Hematopoietic multipotent progenitor cell treated with erythropoietin and hydrocortisone succinate and interleukin-3 and kit ligand, for 17 days (in vitro differentiated cells): ENCODE results near the gene C5.
"Not testable (repeated sequence)": the region's sequence is repeated elsewhere in the genome, so short reads cannot be mapped to it uniquely, and the experiment has no call there.

Source experiments
- DNase-seq: peaks from one replicate; pipeline ENCODE4 v3.0.0-alpha.2; 2015; ENCODE audit warnings: low spot score

Gene C5

DNA sequence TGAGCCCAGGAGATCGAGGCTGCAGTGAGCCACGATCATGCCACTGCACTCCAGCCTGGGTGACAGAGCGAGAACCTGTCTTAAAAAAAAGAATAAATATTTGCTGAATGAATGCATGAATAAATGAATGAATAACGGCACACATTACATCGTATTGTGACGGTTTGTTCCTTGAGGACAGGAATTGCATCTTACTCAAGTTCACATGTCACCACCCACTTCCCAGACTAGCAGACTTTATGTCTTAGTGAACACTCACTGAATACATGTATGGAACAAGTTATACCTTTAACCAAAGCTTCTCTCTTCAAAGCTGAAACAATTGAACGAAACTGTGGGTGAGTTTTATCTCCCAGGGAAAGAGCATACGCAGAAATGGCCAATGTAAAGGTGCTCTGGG is 70.3 kb downstream of the C5 start:
- no peak for DNase-seq

DNA sequence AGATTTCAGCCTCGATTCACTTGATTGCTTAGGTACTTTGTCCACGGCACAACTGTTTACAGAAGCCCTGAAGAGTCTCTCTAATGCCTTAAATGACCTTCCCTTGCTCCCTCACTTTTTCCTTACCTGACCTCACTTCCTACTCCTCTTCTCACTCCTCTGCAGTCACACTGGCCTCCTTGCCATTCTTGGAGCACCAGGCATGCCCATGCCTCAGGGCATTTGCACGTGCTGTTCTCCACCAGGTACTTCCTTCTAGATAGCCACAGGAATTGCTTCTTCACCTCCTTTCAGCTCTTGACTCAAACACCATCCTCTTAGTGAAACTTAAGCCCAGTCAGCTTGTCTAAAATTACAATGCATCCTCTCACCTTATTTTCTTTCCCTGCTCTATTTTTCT is 71.1 kb downstream of the C5 start:
- no peak for DNase-seq

DNA sequence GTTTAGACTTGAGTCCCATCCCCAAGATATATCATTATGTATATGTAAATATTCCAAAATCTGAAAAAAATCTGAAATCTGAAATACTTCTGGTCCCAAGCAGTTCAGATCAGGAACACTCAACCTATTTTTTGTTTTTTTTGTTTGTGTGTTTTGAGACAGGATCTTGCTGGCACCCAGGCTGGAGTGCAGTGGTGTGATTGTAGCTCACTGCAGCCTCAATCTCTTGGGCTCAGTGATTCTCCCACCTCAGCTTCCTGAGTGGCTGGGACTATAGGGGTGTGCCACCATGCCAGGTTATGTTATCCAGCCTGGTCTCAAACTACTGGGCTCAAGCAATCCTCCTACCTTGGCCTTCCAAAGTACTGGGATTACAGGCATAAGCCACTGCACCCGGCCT is 72.8 kb downstream of the C5 start:
- no peak for DNase-seq

DNA sequence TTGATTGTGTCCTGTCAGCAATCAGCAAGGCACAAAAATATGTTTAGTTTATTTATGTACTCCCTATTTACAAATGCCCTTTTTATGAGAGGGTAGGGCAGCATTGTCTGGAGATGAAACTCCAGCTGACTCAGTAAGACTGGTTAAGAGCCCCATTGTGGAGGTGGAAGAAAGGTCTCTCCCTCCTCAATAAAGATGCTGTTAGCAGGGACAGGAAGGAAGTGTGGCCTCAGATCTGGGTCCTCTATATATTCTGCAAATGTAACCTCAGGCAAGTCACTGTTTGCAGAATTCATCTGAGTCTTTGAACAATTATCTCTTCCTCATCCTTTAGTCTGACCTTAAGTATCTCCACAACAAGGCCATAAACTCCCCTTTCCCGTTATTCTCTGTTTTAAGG is 75.2 kb downstream of the C5 start:
- DNase-seq = no peak

DNA sequence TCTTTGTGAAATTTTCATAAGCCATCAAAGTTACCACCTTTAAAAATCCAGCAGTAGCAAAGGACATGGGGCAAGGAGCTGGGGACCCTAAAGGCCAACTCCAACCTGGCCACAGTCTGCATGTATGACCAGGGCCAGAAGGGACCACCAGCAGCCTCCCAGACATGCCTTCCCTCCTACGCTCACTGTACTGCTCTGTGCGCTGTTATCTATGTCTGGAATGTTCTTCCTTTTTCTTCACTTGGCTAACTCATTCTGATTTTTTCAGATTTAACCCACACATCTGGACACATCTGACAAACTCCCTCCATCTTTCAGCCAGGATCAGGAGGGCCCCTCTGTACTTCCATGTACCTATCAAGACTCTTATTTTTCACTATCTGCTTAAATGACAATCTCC is 75.9 kb downstream of the C5 start:
- no peak for DNase-seq

DNA sequence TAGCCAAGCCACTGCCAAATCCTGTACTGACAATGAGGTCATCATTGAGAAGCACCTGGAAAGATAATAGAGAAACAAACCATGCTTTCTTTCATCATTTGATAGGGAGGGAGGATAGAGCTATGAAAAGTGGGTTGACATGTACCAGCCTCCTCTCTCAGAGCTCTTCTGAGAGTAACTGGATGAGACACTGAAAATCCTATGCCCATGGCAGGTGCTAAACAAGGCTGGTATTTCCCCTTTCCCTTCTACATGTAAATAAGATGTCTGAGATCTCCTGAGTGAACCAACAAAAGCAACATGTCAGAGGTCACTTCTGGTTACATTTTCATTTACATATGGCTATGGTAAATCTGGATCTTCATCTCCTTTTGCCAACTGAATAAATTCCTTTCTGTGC is 78.1 kb downstream of the C5 start:
- no peak for DNase-seq

DNA sequence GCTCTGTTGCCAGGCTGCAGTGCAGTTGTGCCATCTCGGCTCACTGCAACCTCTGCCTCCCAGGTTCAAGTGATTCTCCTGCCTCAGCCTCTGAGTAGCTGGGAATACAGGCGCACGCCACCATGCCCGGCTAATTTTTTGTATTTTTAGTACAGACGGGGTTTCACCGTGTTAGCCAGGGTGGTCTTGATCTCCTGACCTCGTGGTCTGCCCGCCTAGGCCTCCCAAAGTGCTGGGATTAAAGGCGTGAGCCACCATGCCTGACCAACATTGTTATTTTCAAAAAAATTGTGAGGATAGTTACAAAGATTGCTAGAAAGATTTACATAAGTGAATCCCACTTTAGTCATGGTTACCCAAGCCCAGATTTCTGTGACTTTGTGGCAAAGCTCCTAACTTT is 78.6 kb downstream of the C5 start:
- DNase-seq = not testable (repeated sequence)

DNA sequence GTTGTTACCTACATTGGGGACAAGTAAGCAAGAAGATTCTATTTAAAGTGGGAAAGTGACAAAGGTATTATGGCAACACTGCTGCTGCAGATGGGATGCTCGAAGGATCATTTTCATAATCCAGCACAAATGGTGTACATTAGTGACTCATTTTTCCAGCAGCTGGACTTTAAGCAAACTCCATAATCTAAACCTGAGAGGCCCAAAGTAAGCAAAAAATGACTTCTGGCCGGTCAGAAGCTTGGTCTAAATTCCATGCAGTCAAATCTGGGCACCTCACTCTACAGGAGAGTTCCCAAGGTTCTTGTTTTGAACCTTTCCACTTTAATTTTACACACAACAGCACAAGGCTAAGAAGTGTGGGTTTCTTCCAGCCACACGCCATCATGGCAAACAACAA is 79.8 kb downstream of the C5 start:
- DNase-seq = no peak

DNA sequence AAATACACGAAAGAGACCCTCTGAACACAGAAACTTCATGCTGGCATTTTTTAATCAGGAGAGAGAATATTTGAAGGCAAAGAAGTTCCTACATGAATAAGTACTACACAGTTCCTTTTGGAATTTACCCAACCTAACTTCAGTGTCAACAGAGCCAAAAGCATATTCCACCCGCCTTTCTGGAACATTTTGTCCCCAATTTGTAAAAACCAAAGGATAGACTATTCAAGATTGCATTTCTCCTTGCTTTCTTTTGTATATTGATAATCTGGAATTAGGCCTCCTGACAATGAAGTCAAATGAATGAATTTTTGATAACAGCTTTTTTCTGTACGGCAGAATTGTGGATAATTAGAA is 84.1 kb downstream of the C5 start:
- no peak for DNase-seq

DNA sequence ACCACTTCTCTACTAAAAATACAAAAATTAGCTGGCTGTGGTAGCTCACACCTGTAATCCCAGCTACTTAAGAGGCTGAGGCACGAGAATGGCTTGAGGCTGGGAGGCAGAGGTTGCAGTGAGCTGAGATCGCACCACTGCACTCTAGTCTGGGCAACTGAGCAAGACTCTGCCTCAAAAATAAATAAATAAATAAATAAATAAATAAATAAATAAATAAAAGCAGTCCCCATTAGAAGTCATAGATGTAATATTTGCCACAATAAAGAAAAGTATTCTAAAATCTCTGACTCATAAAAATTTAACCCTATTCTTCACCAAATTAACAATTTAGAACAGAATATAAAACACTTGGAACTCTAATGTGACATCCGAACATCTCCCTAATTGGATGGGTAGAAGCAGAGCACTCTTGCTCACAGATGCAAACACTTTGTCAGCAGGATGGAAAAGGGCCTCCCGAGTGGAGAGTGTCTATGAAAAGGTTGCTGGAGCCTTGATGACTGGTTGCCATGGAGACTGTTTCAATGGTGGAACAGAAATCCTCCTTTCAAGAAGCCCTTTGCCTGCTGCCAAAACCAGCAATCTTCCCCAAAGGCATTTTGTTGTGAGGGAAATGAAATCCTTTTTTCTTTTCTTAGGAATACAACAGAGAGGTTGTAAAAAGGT is 84.6 kb downstream of the C5 start:
- no peak for DNase-seq

DNA sequence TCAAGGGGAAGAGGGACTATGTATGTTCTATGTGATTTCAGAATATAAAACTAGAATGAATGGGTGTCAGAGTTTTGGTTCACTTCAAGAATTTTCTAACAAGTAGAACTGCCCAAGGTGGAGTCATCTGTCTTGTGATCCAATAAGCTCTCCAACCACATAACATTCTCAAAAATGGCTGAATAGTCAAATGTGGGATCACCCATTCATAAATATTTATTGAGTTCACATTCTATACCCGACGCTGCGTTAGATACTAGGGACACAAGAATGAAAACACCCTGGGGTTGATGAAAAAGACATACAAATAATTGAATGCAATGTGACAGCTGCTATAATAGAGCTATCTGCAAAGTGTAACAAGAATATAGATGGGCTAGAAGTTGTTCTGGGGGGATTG is 88.1 kb downstream of the C5 start:
- DNase-seq = no peak

DNA sequence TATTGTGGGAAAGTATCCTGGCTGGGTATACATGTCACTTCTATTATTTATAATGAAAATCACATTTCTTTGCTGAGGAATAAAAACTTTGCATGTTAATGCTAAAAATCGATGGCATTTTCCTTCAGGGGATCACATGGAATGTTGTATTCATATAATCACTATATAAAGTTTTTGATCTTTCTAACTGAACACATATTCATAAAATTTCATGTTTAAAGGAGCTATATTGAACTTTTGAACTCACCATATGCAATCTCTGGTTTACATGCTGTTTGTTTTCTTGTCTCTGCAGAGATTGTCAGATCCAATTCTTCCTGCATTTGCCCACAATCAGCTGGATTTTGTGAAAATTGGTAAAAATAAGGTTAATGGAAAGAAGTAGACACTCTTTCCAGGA is 90.1 kb downstream of the C5 start:
- DNase-seq = no peak

DNA sequence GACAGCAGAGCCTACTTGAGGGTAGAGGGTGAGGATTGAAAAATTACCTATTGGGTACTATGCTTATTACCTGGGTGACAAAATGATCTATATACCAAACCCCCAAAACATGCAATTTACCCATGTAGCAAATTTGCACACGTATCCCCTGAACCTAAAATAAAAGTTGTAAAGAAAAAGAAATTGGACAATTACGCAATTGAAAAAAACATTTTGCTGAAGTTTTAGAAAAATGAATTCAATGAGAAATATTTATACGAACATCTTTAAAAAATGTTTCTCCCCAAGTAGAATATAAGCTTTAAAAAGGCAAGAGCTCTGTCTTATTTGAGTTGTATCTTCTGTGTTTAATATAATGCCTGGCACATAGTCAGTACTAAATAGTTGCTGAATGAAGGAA is 93.2 kb downstream of the C5 start:
- DNase-seq = no peak

DNA sequence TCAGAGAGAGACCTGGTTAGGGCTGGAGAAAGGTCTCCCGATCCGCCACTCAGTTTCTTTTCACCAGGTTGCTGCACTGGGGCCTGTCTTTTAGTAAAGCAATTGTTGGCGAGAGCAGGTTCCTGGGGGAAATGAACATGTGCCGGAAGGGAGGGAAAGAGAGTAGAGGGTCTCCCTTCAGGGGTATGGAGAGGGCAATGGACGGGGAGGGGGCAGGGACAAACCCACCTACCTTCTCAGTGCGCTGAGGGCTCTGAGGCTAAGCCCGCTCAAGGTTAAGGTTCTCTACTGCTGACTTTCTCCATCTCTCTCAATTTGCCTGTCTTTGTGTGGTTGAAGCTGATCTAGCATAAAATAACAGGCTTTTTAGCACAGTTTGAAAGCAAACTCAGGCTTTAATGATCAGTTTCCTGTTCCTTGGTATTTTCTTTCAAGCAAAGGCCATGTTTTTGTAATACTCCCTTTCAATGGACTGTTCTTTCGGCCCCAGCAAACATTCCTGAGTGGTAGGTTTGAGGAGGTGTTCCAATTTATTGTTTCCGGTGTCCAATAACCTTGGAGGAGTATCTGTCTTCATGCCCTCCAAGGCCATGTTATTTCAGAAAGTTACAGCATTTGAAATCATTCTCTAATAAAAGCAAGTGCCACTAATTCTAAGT is 98.0 kb downstream of the C5 start:
- no peak for DNase-seq

DNA sequence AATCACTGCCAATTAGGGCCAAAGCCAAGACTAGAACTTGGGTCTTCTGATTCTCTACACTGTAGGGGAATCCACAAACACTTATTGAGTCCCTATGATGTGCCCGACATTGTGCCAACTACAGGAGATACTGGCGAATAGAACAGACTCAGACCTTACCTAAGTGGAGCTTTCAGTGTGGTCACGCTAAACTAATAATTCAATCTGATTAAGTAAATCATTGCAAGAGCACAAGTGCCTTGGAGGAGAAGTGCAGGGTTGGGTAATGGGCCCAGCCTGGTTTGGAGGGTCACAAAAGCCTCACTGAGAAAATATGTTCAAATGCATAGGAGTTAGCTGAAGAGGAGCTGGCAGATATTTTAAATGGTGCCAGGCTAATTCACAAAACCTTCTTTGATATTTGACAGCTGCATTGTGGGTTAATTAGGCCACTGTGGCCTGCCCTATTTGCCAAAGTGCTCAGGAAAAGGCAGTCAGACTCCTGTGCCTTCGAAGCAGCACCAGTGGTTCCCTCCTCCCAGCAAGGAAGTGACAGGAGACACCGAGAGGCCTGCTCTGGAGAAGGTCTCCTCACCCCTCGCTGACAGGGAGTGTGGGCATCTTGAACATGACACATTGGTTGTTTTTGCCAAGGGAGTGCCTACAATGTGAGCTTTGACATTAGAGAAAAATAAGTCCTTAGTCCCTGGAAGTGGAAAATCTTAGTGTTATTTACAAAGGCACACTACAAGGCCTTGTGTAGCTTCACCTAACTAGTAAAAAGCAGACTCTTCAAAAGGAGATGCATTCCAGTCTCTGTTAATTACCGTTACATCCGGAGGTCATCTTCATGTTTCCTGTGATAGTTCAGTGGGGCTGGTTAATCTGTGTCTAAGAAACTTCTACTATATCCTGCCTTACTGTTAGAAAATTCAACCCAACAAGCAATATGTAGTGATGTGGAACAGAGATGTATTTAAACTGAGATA is 99.4 kb downstream of the C5 start:
- DNase-seq = no peak

DNA sequence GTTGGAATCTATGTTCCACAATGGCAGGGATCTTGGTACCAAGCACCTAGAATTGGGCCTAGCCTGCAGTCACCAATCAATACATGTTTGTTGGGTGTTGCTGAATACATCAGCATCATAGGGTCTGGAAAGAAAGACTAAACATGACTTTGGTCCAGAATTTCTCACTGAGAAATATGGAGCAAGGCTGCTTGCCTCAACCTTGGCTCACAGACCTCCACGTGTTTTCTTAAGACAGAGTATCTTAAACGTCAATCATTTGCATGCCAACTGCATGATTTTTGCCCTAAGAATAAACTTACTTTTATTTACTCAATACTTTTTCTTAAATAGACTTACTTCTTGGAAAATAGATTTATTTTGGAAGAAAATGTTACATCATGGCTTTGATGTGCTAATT is 100.8 kb downstream of the C5 start:
- DNase-seq = no peak

DNA sequence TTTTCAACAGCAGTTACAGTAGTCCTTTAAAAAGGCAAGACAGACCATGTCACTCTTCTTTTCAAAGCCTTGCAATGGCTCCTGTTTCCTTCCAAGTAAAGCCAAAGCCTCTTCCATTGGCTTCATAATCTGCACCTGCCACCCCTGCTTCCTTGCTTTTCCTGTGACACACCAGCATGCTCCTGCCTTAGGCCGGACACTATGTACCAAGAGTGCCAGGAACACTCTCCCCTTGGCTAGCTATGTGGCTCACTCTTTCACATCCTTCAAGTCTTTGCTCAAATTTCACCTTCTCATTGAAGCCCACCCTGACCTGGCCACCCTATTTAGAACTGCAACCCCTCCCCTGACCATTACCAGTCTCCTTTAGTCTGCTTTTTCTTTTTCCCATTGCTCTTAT is 101.3 kb downstream of the C5 start:
- no peak for DNase-seq

DNA sequence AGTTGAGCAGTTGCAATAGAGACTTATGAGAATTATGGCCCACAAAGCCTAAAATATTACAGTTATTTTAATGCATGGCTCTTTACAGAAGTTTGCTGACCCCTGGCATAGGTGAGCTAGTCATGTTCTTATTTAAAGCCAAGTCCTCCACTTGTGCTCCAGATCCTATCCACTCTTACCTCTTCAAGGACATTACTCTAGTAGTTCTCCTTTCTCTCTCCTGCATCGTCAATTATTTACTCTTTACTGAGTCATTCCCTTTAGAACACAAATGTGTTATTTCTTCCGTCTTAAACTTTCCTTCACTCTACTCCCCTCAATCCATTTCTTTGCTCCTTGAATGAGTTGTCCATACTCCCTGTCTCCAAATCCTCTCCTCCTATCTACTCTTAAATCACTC is 102.9 kb downstream of the C5 start:
- DNase-seq = no peak

DNA sequence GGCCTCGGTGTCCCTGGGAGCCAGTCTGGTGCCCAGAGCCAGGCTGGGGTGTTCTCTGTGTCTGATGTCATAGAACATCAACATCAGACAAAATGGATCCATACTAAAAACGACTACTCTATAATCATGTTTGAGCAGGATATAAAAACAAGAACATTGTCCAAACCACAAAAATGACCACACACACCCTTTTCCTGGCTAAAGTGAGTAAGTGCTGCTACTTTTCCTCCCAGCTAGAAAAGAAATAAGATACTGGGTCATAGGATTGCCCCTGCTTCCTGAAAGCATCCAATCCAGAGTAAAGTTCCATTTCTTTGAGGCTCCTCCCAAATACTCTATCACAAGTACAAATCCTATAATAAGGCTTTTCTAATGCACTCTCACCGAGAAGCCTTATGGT is 103.8 kb downstream of the C5 start:
- no peak for DNase-seq

DNA sequence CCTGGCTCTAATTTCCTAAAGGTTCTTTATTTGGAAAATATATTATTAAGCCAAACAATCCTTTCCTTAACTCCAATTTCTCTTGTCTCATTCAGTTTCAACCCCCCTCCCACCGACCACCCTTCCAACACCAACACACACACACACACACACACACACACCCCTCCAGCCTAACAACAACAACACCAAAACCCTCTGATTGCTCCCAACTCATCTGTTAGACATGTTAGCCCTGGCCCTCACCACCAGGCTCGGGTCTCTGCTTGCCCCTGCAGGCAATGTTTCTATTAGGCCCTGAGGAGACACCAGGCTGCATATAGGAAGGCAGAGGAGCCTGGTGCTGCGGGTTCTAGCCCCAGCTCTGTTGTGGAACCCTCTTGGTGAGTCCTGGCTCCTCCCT is 105.1 kb downstream of the C5 start:
- no peak for DNase-seq

DNA sequence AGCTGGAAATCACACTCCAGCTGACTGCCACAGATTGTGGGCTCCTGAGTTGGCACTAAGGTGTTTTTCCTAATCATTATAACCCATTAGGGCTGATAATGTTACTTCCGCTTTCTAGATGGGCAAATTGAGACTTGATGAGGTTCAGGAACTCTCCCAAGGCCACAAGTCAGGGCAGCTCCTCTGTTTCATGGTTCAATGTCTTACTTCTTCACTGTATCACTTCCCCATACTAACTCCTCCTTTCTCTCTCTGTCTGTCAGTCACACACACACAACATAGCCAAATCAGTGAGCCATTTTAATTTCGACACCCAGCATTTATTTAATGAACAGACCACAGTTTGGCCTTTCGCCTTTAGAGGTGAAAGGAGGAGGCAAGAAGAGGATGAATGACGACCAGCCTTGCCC is 105.6 kb downstream of the C5 start:
- DNase-seq = no peak

DNA sequence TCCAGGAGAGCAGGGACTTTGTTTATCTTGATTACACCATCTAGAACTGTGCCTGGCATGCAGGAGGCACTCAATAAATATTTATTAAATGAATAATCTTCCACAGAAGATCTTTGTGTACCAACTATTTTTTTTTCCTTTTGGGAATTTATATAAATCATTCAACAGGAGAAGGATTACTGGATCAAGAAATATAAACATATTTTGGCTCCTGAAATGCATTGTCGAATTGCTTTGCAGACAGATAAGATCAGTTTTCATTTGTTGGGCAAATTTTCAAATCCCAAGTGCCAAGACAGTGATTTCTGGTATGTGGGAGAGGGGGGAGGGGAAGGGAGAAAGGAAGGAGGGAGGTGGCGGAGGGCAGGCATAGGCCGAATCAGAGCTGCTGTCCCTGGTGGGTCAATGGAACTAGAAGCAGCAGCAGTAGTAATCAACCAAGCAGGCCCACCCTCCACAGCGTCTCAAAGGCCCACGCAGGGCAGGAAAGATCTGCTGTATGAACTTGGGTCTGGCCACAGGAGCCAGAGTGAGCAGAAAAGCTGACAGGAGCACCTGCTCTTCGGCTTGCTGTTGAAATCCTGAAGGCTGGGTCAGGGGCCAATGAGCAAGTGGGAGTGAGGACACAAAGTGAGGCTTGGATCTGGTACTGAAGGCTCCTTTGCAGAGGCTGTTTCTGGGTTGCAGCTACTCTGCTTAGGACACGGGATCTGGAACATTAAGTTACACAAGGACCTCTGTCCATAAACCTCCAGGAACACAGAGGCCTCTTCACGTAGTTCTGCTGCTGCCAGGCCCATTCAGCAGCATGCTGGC is 107.7 kb downstream of the C5 start:
- DNase-seq = no peak
